ENCODE measurements around the gene PRIMA1. TPM values are rescaled to one million over a fixed set of nuclear protein-coding genes. Genes with fewer than 3 reads are reported as not detected.

The PRIMA1 gene
- polyA plus RNA-seq, 3 donors, result not detected

GRCh38 chr14:93765155-93765554 lies 23.1 kb downstream of the PRIMA1 start:
- no peak overlapping the region for H3K4me3 ChIP-seq (replicated peaks in 1 of 3; ENCODE audit: low read depth in 2 of 3, low read length in 3 of 3)
- intact Hi-C loops (cut with micrococcal nuclease), result no loop called here
- no peak overlapping the region for H3K27ac ChIP-seq (ENCODE audit: low read depth in 1 of 2, low read length in 2 of 2)
- H2AFZ ChIP-seq (ENCODE audit: insufficient read depth, low read depth, low read length, poor library complexity, severe bottlenecking), result no peak overlapping the region
- no peaks in the 10 kb centered on the region for H3K9me3 ChIP-seq (replicated peaks in 1 of 2; ENCODE audit: control insufficient read depth in 1 of 2, insufficient read depth in 1 of 2, low read length in 2 of 2)
- H3K27me3 Mint-ChIP-seq (ENCODE audit: low read depth in 3 of 3), result peaks cover 6 to 12% (median 9%) of the 10 kb centered on the region in 3 donors
- H3K4me1 Mint-ChIP-seq, result no peaks in the 10 kb centered on the region
- H3K9me3 Mint-ChIP-seq, result peaks cover 0 to 2% (median 0%) of the 10 kb centered on the region in 7 donors
- no peaks in the 10 kb centered on the region for H3K36me3 ChIP-seq (replicated peaks in 1 of 2; ENCODE audit: control insufficient read depth in 1 of 2, insufficient read depth in 2 of 2, low read length in 2 of 2)
- H3K9ac ChIP-seq (ENCODE audit: insufficient read depth, low read length, poor library complexity, severe bottlenecking), result no peak overlapping the region
- no peak overlapping the region for H3K4me2 ChIP-seq (replicated peaks; ENCODE audit: extremely low read depth, low read length, poor library complexity, severe bottlenecking)
- peaks cover 0 to 5% of the 10 kb centered on the region in 2 donors for H3K27me3 ChIP-seq (ENCODE audit: control insufficient read depth in 2 of 2, insufficient read depth in 2 of 2, low read length in 2 of 2)
- no peak for DNase-seq
- WGBS (ENCODE audit: insufficient coverage), result 84% methylated on average over 3 of the region's 4 CpGs
- no peak overlapping the region for H3K4me3 Mint-ChIP-seq
- H3K36me3 Mint-ChIP-seq, result no peaks in the 10 kb centered on the region
- no peaks in the 10 kb centered on the region for H3K79me2 ChIP-seq (ENCODE audit: insufficient read depth, low read length)
- no peak overlapping the region for H3K27ac Mint-ChIP-seq
- no peaks in the 10 kb centered on the region for H3K4me1 ChIP-seq (ENCODE audit: control insufficient read depth in 1 of 2, insufficient read depth in 2 of 2, low read length in 2 of 2)
- TF ChIP-seq CTCF (IDR thresholded peaks at IDR 0.05), result no peak
- H4K20me1 ChIP-seq (ENCODE audit: insufficient read depth, low read length), result no peaks in the 10 kb centered on the region

- H3K4me2 ChIP-seq (replicated peaks; ENCODE audit: extremely low read depth, low read length, poor library complexity, severe bottlenecking), result no peak overlapping the region
- peaks cover 6 to 20% (median 15%) of the 10 kb centered on the region in 3 donors for H3K27me3 Mint-ChIP-seq (ENCODE audit: low read depth in 3 of 3)
- WGBS (ENCODE audit: insufficient coverage), result 74% methylated on average over 2 of the region's 8 CpGs
- no peak for DNase-seq
- H3K4me1 ChIP-seq (ENCODE audit: control insufficient read depth in 1 of 2, insufficient read depth in 2 of 2, low read length in 2 of 2), result no peaks in the 10 kb centered on the region
- no peak overlapping the region for H3K27ac ChIP-seq (ENCODE audit: low read depth in 1 of 2, low read length in 2 of 2)
- no peak for TF ChIP-seq CTCF (IDR thresholded peaks at IDR 0.05)
- H3K27me3 ChIP-seq (ENCODE audit: control insufficient read depth in 2 of 2, insufficient read depth in 2 of 2, low read length in 2 of 2), result peaks cover 0 to 9% of the 10 kb centered on the region in 2 donors
- no peaks in the 10 kb centered on the region for H4K20me1 ChIP-seq (ENCODE audit: insufficient read depth, low read length)
- H3K4me3 Mint-ChIP-seq, result no peak overlapping the region
- peaks cover 0 to 2% (median 0%) of the 10 kb centered on the region in 7 donors for H3K9me3 Mint-ChIP-seq
- H3K9ac ChIP-seq (ENCODE audit: insufficient read depth, low read length, poor library complexity, severe bottlenecking), result no peak overlapping the region
- no peak overlapping the region for H2AFZ ChIP-seq (ENCODE audit: insufficient read depth, low read depth, low read length, poor library complexity, severe bottlenecking)
- H3K36me3 Mint-ChIP-seq, result no peaks in the 10 kb centered on the region
- H3K36me3 ChIP-seq (replicated peaks in 1 of 2; ENCODE audit: control insufficient read depth in 1 of 2, insufficient read depth in 2 of 2, low read length in 2 of 2), result no peaks in the 10 kb centered on the region
- no peak overlapping the region for H3K27ac Mint-ChIP-seq
- no peaks in the 10 kb centered on the region for H3K79me2 ChIP-seq (ENCODE audit: insufficient read depth, low read length)
- H3K4me1 Mint-ChIP-seq, result no peaks in the 10 kb centered on the region
- intact Hi-C loops (cut with micrococcal nuclease), result no loop called here
- H3K9me3 ChIP-seq (replicated peaks in 1 of 2; ENCODE audit: control insufficient read depth in 1 of 2, insufficient read depth in 1 of 2, low read length in 2 of 2), result no peaks in the 10 kb centered on the region
- H3K4me3 ChIP-seq (replicated peaks in 1 of 3; ENCODE audit: low read depth in 2 of 3, low read length in 3 of 3), result no peak overlapping the region
Measured at GRCh38 chr14:93764211-93764659, 24.1 kb downstream of the PRIMA1 start.
